Transverse colon (tissue), 4 donors: ENCODE measurements around the gene XKRX.

Source experiments
- EP300 ChIP-seq: sonication (generic); formaldehyde crosslinking; IDR thresholded peaks from one replicate; pipeline ENCODE4 v1.6.1; 2017; ENCODE audit warnings: antibody characterized with exemption, low read depth
- POLR2A ChIP-seq: fragments of 450-650 bp; IDR thresholded peaks from one replicate; pipeline ENCODE4 v1.6.1; 2016; ENCODE audit warnings: antibody characterized with exemption, mild to moderate bottlenecking, moderate library complexity
- POLR2AphosphoS5 ChIP-seq, 3 donors: sonication (generic); formaldehyde crosslinking; IDR thresholded peaks; one replicate each; pipeline ENCODE4 v1.6.1; 2016; ENCODE audit warnings: antibody characterized with exemption in 3 of 3
- TF ChIP-seq, protein P1 (sequence below), 5 experiments: fragments of 200-600 bp in 3 of 5; fragments of 450-650 bp in 2 of 5; sonication (generic) in 3 of 5; IDR thresholded peaks; 1 replicate in 2 of 5; 2 replicates in 3 of 5; pipeline ENCODE4 v1.5.1; 2016 to 2017; ENCODE audit warnings: antibody characterized with exemption in 5 of 5, inconsistent platforms in 3 of 5, mild to moderate bottlenecking in 2 of 5, moderate library complexity in 1 of 5

- TF ChIP-seq, protein P1, sequence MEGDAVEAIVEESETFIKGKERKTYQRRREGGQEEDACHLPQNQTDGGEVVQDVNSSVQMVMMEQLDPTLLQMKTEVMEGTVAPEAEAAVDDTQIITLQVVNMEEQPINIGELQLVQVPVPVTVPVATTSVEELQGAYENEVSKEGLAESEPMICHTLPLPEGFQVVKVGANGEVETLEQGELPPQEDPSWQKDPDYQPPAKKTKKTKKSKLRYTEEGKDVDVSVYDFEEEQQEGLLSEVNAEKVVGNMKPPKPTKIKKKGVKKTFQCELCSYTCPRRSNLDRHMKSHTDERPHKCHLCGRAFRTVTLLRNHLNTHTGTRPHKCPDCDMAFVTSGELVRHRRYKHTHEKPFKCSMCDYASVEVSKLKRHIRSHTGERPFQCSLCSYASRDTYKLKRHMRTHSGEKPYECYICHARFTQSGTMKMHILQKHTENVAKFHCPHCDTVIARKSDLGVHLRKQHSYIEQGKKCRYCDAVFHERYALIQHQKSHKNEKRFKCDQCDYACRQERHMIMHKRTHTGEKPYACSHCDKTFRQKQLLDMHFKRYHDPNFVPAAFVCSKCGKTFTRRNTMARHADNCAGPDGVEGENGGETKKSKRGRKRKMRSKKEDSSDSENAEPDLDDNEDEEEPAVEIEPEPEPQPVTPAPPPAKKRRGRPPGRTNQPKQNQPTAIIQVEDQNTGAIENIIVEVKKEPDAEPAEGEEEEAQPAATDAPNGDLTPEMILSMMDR (IDR thresholded peaks at IDR 0.05) = no peak
- no peak for TF ChIP-seq POLR2A
- TF ChIP-seq POLR2AphosphoS5 (IDR thresholded peaks at IDR 0.05) = no peak
- no peak for TF ChIP-seq EP300
Observed at GRCh38 chrX:100962811-100963210, 34.1 kb upstream of the XKRX start.
